NCI-H2081 treated with DMSO at 0.1 percent for 48 hours (cell line): ENCODE measurements around the gene DNAJB6.

ENCODE experiments used
- DNase-seq: peaks from one replicate; lab custom pipeline; 2025; lab: John Stamatoyannopoulos, UW

Gene DNAJB6

DNA sequence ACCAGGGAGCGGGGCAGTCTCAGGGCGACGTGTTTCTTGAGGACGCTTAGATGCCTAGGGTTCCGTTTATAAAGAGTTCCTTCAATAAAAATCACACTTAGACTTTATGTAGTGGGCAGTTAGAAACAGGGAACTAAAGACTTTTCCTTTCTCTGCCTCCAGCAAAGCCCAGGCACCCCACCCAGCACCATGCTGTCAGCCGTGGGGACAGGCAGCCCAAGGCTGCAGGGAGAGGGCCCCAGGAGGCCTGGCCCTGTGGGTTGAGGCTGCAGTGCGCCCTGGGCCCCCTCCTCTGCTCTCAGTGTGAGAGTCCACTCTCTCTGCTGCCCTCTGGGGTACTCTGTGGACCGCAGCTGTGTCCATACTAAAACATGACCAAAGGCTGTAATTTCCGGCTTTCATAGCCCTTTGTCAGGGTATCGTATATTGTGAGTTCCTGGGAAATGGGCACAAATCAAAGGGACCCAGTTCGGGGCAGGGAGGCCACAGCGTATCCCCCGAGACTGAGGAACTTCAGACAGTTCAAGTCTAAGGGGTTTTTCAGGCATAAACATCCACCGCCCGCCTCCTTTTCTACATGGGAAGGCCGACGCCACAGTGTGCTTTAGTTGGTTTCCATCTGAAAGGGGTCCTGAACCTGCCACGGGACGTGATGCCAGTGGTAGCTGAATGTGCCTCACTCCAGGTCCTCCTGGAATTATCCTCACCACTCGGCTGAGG is 59.7 kb downstream of the DNAJB6 start:
- DNase-seq = no peak

DNA sequence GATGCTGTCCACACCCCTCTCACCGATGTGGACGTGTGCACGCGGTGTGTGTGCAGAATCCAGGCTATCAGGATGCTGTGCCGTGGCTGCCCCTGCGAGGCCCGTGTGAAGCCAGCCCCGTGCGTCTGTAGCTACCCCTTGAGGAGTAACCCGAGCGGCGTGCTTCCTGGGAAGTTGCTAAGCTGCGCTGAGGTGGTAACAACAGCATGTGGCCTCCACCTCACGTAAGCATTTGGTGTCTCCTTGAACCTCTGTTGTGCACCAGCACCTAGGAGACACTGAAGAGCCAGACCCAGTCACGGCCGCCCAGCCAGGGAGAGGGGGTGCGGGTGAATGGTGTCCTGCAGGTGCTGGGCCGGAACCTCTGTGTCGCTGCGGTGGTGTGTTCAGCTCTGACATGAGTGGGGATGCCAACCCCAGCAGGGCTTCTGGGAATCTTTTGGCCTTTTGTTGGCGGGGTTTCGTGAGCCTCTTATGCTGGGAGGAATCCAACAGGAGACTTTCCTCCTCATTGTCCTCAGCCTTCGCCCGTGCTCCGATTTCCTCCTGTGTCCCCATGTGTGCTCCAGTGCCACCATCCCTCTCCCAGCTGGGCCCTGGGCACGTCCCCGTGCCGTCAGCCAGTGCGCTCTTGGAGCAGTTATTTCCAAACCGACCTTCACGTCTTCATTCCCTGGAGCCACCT is 60.4 kb downstream of the DNAJB6 start:
- DNase-seq = no peak

DNA sequence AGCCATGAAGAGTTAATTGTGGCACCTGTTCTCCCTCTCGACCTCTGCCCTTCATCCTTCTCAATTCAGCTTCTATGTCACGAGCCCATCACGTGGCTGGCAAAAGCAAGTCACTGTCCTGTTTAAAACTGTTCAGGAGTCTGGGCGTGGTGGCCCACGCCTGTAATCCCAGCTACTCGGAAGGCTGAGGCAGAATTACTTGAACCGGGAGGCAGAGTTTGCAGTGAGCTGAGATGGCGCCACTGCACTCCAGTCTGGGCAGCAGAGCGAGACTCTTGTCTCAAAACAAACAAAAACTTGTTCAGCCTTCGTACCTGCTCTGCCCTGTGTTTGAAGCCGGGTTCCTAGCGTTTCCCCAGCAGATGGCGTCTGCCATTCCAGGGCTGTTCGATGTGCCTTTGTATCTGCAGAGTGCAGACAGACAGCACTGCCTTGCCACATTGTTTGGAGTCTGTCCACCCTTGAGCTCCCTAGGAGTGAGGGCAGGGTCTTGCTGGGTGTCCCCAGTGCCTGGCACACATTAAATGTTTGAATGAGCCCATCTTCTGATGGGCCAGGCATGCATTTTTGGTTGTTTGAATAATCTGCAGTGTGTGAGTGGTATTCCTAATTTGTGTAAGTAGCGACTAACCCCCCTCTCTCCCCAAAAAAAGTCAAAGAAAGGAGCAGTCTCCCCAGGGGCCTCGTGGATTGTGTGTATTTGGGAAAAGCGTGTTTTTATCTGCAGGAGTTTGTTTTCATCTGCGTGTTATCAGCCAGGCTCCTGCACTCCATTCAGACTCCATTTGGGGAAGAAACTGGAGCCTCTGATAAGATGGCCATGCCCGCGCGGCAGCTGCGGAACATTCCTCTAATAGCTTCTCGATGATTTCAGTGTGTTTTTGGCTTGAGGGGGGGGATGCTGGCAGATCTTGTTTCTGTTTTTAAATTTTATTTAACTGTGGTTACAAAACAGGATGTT is 61.2 kb downstream of the DNAJB6 start:
- DNase-seq = no peak

DNA sequence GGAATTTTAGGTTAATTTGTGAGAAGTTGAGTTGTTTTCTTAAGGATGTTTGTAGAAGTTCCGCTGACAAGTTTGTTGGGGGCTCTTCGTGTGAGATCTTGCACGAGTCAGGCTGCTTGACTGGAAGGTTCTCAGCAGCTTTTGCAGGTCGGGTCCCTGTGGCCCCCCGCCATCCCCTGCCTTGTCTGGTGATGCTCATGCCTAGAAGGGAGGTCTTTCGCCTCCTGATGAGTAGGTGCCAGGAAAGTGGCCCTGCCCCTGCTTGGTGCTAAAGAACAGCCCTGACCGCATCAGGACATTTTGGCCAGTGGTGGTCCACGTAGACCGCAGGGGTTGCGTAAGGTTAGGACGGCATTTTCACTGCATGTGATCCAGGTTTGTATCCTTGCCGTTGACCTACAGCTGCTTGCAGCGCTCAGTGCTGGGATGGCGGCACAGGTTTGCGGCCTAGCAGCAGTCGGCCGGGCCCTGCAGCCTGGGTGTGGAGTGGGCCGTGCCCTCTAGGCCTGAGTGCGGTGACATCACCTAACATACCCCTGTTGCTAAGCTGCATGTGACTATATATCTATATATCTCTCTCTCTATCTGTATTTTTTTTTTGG is 62.4 kb downstream of the DNAJB6 start:
- no peak for DNase-seq

DNA sequence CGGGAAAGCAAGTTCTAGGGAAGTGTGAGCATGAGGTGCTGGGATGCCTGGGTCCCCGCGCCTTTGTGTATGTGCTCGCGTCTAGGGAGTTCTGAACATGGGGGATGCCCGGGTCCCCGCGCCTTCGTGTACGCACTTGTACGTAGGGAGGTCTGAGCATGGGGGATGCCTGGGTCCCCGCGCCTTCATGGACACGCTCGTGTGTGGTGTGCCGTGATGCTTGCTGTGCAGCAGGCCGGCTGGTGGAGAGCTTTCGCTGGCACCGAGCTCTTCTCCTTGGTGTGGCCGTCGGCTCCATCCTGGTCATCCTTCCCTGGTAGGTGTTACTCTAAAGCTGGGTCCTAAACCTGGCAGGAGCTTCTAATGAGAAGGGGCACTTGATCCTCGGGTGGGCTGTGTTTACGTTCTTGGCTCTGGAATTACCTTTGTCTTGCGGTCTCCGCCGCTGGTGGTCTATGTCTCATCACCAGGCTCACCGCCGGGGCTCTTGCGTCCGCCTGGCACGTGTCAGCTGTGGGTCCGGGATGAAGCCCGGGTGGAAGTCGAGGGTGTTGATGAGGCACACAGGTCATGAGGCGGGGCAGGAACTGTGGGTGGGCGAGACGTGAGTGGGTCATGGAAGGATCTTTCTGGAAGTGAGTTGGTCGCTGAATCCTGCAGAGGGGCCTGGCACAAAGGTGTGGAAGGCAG is 63.5 kb downstream of the DNAJB6 start:
- DNase-seq = no peak

DNA sequence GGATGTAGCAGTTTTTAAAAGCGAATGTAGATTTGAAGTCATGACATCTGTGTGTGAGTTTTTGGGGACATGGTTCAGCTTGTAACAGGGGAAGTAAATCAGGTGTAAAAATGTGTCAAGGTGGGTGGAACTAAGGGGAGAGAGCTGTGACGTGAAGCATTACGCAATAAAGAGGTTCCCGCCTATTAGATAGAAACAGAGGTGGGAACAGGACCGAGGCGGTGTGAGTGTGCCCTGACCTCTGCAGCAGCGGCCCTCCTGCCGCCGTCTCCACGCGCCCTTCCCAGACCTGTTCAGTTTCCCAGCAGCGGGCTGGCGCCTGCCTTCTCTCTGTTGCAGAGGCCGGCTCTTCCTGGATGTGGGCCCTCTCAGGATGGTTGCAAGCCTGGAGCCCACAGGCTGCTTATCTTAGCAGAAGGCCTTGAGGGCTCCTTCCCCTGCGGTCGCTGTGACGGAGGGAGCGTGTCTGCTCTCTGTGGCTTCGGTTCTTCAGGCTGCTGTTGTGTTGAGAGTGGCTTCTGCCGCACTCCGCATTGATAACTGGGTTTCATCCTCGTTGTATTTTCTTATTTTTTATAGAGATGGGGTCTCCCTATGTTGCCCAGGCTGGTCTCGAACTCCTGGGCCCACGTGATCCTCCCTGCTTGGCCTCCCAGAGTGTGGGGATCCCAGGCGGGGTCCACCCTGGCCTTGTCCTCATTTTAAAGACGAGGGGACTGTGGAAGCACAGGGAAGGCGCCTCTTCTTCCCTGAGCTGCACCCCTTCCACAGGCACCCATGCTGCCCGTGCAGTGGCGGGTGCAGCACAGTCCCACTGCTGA is 65.0 kb downstream of the DNAJB6 start:
- no peak for DNase-seq

DNA sequence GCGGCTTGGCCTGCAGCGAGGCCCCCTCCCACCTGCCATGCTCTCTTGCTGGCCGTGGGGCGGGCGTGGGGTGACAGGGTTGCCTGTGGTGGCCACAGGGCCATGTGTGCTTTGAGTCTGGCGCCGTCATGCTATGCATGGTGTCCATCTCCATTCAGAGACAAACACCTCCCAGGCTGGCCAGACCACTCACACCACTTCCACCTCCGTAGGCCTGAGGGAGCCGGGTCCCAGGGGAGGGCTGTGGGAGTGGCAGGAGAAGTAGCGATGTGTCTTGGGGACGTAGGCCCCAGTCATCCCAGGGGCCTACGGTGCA is 65.5 kb downstream of the DNAJB6 start:
- no peak for DNase-seq

DNA sequence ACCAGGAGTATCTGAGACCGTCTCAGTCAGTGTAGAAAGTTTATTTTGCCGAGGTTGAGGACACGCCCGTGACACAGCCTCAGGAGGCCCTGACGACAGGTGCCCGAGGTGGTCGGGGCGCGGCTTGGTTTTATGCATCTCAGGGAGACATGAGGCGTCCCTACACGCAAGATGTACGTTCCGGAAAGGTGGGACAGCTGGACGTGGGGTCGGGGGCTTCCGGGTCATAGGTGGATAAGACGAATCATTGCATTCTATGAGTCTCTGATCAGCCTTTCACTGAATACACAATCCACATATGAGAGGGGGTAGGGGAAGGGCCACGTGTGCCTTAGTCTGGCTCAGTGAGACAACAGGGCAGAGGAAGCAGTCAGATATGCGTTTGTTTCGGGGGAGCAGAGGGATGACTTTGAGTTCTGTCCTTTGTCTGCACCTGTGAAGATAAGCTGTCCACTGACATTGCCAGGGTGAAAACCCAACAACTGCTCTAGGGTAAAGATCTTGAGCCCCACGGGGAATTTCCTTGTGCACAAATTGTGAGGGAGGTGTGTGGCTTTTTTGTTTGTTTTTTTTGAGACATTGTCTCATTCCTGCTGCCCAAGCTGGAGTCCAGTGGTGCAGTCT is 66.2 kb downstream of the DNAJB6 start:
- DNase-seq = no peak

DNA sequence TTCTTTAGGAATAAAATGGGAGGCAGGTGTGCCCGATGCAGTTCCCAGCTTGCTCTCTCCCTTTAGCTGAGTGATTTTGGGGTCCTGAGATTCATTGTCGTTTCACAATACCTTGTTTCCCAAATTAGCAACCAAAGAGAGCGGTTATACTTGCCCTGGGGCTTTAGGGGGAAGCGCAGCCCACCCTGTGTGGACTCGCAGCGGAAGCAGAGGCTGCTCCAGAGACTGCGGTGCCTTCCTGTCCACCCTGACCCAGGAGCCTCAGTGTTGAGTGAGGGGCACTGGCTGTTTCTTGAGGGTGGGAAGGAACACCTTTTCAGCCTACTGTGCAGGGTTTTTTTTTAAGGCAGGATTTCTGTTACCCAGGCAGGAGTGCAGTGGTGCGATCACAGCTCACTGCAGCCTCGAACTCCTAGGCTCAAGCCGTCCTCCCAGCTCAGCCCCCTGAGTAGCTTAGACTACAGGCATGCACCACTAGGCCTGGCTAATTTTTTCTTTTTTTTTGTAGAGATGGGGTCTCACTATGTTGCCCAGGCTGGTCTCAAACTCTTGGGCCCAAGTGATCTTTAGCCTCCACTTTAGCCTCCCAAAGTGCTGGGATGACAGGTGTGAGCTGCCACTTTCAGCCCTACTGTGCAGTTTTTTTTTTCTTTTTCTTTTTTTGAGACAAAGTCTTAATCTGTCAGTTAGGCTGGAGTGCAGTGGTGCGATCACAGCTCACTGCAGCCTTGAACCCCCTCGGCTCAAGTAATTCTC is 67.0 kb downstream of the DNAJB6 start:
- DNase-seq = no peak

DNA sequence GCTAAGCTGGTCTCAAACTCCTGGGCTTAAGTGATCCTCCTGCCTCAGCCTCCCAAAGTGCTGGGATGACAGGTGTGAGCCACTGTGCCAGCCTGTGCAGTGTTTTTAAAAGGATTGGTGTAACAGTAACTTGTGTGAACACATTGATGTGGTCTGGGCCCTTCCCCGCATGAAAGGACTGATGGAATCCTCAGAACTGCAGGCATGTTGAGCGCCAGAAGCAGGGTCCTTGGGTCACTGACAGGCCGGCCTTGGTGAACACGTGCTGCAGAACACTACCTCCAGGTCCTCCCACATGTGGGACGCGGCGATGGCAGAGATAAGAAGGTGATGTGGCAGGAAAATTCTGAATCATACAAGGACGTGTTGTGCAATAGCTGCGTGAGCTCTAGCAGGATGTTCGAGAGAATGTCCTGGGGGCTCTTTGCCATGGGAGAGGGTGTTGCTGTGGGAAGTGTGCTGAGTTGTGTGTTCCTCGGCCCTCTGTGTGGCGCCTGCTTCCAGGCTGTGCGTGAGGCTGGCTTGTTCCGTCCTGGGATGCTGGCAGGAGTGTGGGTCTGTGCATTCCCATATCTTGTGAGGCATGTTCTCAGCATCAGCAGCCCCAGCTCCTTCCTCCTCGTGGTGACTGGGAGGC is 68.2 kb downstream of the DNAJB6 start:
- DNase-seq = no peak

DNA sequence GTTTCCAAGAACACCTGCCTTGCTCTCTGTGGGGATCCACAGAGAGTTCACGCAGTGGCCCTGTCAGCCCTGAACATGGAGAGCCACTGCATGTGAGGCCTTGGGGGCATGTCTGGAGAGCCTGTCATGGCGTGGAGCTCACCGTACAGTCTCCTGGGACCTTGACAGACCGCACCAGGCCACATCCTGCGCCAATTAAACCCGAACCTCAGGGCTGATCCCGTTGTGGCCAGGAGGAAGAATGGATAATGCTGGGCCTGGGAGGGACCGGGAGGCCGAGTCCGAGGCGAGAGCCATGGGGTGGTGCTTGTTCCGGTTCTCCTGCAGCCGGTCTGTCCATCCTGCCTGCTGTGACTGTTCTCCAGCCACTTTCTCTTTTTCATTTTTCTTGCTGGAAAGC is 68.7 kb downstream of the DNAJB6 start:
- DNase-seq = no peak

DNA sequence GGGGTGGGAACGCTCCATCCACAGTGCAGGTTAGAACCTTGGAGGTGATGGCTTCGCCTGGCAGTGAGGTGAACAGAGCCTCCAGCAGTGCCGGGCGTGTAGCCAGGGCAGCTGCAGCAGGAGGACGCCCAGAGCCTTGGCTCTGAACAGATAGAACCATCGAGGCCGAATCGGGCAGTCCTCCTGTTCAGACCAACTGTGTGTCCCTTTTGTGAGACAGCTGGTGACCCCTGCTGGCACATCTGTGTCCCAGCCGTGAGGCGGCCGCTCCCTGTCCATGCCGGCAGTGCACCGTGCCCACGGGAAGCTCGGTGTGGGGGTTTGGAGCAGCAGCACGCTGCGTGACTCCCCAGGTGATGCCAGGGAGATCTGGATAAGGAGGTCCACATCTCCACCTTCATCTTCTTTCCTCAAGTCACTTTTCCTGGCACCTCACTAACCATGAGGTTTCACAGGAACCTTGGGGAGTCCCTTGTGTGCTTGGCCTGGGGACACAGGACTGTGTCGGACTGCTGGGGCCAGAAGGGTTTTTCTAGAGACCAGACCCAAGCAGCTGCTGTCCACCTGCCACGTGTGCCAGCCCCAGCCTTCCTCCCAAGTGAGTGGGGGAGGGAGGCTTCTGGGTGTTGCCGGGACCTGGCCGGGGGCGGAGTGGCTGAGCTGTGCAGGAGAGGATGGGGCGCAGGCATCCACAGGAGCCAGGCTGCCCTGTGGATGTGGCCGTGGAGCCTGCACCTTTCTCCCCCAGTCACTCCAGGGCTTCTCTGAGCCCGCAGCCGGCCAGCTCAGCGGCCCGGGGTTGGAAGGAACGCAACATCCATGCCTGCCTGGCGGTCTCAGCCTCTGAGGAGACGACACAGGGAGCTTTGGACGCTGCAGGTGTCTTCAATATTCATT is 69.4 kb downstream of the DNAJB6 start:
- DNase-seq = no peak

DNA sequence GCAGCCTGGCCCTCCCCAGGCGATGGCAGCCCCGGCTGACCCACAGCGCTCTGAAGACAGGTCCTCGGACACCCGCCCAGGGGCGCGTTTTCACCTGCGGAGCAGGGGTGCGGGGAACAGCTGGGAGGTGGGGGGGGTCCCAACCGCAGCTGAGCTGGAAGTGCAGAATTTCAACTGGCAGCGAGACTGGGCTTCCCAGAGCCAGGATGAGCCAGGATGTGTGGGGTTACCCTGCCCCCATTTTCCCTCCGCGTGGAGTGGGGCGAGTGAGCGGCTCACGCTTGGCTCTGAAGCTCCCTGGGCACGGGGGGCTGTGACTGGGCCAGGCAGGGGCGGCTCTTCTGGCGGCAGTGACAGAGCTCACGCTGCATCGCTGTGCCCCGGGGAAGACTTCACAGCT is 70.2 kb downstream of the DNAJB6 start:
- DNase-seq = no peak

DNA sequence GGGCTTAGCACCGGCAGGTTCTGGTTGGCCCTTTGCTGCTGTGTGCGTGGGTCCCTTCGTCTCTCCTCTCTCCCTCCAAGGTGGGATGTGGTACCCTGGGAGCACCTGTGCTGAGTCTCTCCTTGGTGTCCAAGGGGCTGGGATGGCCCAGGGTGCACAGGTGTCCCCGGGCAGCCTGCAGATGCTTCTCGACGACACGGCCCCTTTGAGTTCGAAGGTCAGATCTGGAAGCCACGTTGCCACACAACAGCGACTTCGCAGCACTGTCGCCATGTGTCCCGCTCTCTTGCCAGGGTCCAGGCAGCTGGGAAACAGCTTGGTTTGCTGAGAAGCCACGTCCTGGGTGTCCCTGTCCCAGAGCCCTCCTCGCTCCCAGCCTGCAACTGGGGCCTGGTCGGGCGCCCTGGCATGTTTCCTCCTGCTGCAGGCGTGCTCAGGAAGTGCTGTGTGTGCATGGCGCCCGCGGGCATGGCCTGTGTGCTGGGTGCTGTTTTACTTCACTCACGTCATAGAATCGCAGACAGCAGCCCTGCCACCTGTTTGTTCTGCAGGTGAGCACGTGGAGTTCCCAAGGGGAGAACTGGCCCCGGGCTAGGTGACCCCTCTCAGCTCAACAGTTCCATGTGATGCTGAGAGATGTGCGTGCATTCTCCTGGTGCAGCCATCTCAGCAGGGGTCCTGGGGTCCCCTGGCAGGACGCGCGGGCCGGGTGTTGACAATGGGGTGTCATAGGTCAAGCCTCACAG is 70.9 kb downstream of the DNAJB6 start:
- DNase-seq = no peak

DNA sequence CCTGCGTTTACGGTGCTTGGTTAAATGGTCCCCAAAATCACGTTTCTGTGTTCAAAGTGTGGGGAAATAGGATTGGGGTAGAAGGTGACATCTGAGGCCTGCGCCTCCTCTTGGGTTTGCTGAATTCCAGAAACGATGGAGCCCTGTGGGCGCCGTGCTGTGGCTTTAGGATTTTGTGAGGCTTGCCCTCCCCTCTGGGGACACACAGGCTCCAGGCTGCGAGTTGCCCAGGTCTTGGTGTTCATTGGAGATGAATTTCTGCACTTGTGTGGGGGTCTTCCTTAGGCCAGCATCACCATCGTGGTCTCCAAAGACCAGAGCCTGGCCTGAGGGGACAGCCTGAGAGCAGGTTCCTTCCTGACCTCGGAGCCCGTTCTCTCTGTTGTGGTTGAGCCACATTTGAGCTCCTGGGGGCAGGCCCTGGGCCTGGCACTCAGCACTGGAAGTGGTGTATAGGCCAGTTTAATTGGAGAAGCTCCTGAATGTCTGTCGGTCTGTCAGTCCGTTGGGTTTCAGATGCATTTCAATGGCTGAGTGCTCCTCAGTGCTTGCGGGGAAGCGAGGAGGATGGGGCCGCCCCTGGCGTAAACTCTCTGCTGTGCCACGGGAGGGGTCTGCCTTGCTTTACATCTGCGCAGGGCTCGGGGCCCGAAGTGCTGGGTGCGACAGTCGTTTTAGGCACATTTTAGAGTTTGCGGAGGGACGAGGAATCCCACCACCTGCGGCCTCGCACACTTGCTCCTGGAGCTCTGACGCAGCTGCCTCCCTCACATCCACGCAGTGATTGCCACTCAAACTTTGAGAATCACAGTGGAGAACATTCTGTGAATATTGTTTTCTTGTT is 71.7 kb downstream of the DNAJB6 start:
- no peak for DNase-seq

DNA sequence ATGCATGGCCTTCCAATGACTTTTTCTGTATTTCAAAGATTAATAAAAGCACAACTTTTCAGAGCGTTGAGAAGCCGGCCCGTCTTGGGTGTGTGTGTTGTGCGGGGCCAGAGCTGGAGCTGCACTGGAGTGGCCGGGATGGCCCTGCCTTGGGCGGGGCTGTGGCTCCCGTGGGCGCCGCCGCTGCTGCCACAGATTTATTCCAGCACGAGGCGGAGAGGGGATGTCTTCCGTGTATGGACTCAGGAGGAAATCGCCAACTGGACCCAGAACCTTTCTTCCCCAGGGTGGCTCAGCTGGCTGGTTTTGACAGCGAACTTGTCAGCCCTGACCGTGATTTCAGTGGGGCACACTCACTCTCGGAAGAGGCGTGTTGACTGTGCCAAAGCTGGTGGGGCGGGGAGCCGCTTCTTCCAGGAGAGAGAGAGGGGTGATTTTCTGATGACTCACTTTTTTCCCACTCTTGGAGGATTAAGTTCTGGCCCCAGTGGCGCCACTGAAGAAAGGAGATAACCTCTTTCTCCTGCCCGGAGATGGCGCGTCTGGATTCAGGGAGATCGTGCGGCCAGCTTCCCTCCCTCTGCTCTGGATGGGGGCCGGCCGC is 72.4 kb downstream of the DNAJB6 start:
- no peak for DNase-seq
